Trophoblast cell (in vitro differentiated cells and primary cell): ENCODE results near the gene RIPOR3.
A peak's percentile ranks its signal among the peaks of the same experiment; 100 is the strongest.

Source experiments
- DNase-seq, 2 donors: peaks; one replicate each; pipeline ENCODE4 v3.0.0-alpha.2; 2016
- H2AFZ ChIP-seq: 2 replicates; pipeline ENCODE4 v1.6.1; 2013; ENCODE audit warnings: low read length, moderate library complexity, mild to moderate bottlenecking; ENCODE audit not compliant: insufficient read depth, poor library complexity
- H2AK5ac ChIP-seq: 2 replicates; pipeline ENCODE4 v1.6.1; 2013; ENCODE audit warnings: mild to moderate bottlenecking, low read length
- H2BK120ac ChIP-seq: 2 replicates; pipeline ENCODE4 v1.6.1; 2013; ENCODE audit warnings: low read length, mild to moderate bottlenecking, moderate library complexity; ENCODE audit not compliant: insufficient read depth, poor library complexity
- H2BK12ac ChIP-seq: 2 replicates; pipeline ENCODE4 v1.6.1; 2013; ENCODE audit warnings: mild to moderate bottlenecking, low read length, moderate library complexity
- H2BK5ac ChIP-seq: 2 replicates; pipeline ENCODE4 v1.6.1; 2013; ENCODE audit warnings: low read length, low read depth, moderate library complexity, mild to moderate bottlenecking; ENCODE audit not compliant: poor library complexity
- H3K14ac ChIP-seq: 2 replicates; pipeline ENCODE4 v1.6.1; 2013; ENCODE audit warnings: mild to moderate bottlenecking, low read length
- H3K18ac ChIP-seq: 2 replicates; pipeline ENCODE4 v1.6.1; 2013; ENCODE audit warnings: mild to moderate bottlenecking, low read length
- H3K23ac ChIP-seq: 2 replicates; pipeline ENCODE4 v1.6.1; 2013; ENCODE audit warnings: low read length
- H3K27ac ChIP-seq: 2 replicates; pipeline ENCODE4 v1.5.1; 2013; ENCODE audit warnings: low read depth, mild to moderate bottlenecking, inconsistent platforms, low read length, moderate library complexity
- H3K27me3 ChIP-seq: 2 replicates; pipeline ENCODE4 v1.6.1; 2013; ENCODE audit warnings: inconsistent platforms, mild to moderate bottlenecking, low read length, moderate library complexity; ENCODE audit not compliant: insufficient read depth
- H3K36me3 ChIP-seq, 2 experiments: 1 replicate in 1 of 2; 2 replicates in 1 of 2; pipeline ENCODE4 v1.6.1; 2013; ENCODE audit warnings: low read length in 2 of 2, mild to moderate bottlenecking in 2 of 2, moderate library complexity in 1 of 2; ENCODE audit not compliant: insufficient read depth in 2 of 2, control insufficient read depth in 1 of 2
- H3K4ac ChIP-seq: 2 replicates; pipeline ENCODE4 v1.6.1; 2013; ENCODE audit warnings: low read depth, mild to moderate bottlenecking, low read length, moderate library complexity
- H3K4me1 ChIP-seq, 2 experiments: 1 replicate in 1 of 2; 2 replicates in 1 of 2; pipeline ENCODE4 v1.6.1; 2013; ENCODE audit warnings: low read length in 2 of 2, mild to moderate bottlenecking in 2 of 2, moderate library complexity in 1 of 2; ENCODE audit not compliant: insufficient read depth in 2 of 2, control insufficient read depth in 1 of 2
- H3K4me2 ChIP-seq: 2 replicates; pipeline ENCODE4 v1.6.1; 2013; ENCODE audit warnings: inconsistent platforms, mild to moderate bottlenecking, low read length, moderate library complexity
- H3K4me3 ChIP-seq: 2 replicates; pipeline ENCODE4 v1.5.1; 2013; ENCODE audit warnings: mild to moderate bottlenecking, low read depth, low read length, inconsistent platforms
- H3K79me1 ChIP-seq: one replicate; pipeline ENCODE4 v1.6.1; 2013; ENCODE audit warnings: low read length
- H3K79me2 ChIP-seq: 2 replicates; pipeline ENCODE4 v1.6.1; 2013; ENCODE audit warnings: low read length, mild to moderate bottlenecking; ENCODE audit not compliant: control insufficient read depth, insufficient read depth, poor library complexity
- H3K9ac ChIP-seq: 2 replicates; pipeline ENCODE4 v1.6.1; 2013; ENCODE audit warnings: mild to moderate bottlenecking, low read length
- H3K9me3 ChIP-seq: 2 replicates; pipeline ENCODE4 v1.6.1; 2013; ENCODE audit warnings: low read depth, mild to moderate bottlenecking, control low read depth, inconsistent platforms, low read length; ENCODE audit not compliant: insufficient read depth
- H4K12ac ChIP-seq: 2 replicates; pipeline ENCODE4 v1.6.1; 2013; ENCODE audit warnings: low read depth, mild to moderate bottlenecking, low read length, moderate library complexity
- H4K8ac ChIP-seq: 2 replicates; pipeline ENCODE4 v1.6.1; 2013; ENCODE audit warnings: low read depth, mild to moderate bottlenecking, low read length, moderate library complexity
- H4K91ac ChIP-seq: one replicate; pipeline ENCODE4 v1.6.1; 2013; ENCODE audit warnings: low read depth, mild to moderate bottlenecking, low read length, moderate library complexity
- WGBS: extraction: QIAGEN DNeasy Blood & Tissue Kit; methylation state at CpG from one replicate; pipeline ENCODE4 v1.1.7; 2013; ENCODE audit warnings: missing lambda C conversion rate; ENCODE audit not compliant: insufficient read length, insufficient coverage; ENCODE audit errors: extremely low coverage; 5-methylcytosine and 5-hydroxymethylcytosine counted together

The RIPOR3 gene

GRCh38 chr20:50578061-50578777 is 113.1 kb downstream of the RIPOR3 start:
- H3K79me2 ChIP-seq = no peaks in the 10 kb centered on the region
- no peak overlapping the region for H2AK5ac ChIP-seq
- H4K12ac ChIP-seq = no peak overlapping the region
- no peak overlapping the region for H3K9ac ChIP-seq
- H3K18ac ChIP-seq = no peak overlapping the region
- no peak overlapping the region for H3K4ac ChIP-seq
- no peak overlapping the region for H2AFZ ChIP-seq
- DNase-seq = no peak
- no peak overlapping the region for H3K27ac ChIP-seq
- no peaks in the 10 kb centered on the region for H3K9me3 ChIP-seq
- no peak overlapping the region for H3K4me2 ChIP-seq
- no peak overlapping the region for H3K14ac ChIP-seq
- no peaks in the 10 kb centered on the region for H3K79me1 ChIP-seq
- H2BK12ac ChIP-seq = no peak overlapping the region
- no peak overlapping the region for H4K8ac ChIP-seq
- no CpG with 5 or more reads among the region's 14 CpGs for WGBS
- H4K91ac ChIP-seq = no peak overlapping the region
- H3K27me3 ChIP-seq = no peaks in the 10 kb centered on the region
- H2BK5ac ChIP-seq = no peak overlapping the region
- H3K36me3 ChIP-seq = peaks cover 62 to 69% of the 10 kb centered on the region in 2 experiments
- no peak overlapping the region for H3K23ac ChIP-seq
- H3K4me1 ChIP-seq = no peaks in the 10 kb centered on the region
- H3K4me3 ChIP-seq = no peak overlapping the region
- H2BK120ac ChIP-seq = no peak overlapping the region

- H3K9me3 ChIP-seq = no peaks in the 10 kb centered on the region
- H2AFZ ChIP-seq = no peak overlapping the region
- no peak overlapping the region for H3K4me2 ChIP-seq
- H2BK12ac ChIP-seq = no peak overlapping the region
- H3K18ac ChIP-seq = no peak overlapping the region
- H4K91ac ChIP-seq = no peak overlapping the region
- H2AK5ac ChIP-seq = no peak overlapping the region
- H2BK120ac ChIP-seq = no peak overlapping the region
- H3K4me3 ChIP-seq = no peak overlapping the region
- H3K27ac ChIP-seq = no peak overlapping the region
- no peak overlapping the region for H2BK5ac ChIP-seq
- H3K9ac ChIP-seq = no peak overlapping the region
- peaks cover 57 to 62% of the 10 kb centered on the region in 2 experiments for H3K36me3 ChIP-seq
- H3K14ac ChIP-seq = no peak overlapping the region
- no peak for DNase-seq
- no peaks in the 10 kb centered on the region for H3K79me2 ChIP-seq
- no peak overlapping the region for H4K12ac ChIP-seq
- H3K27me3 ChIP-seq = no peaks in the 10 kb centered on the region
- H3K4me1 ChIP-seq = no peaks in the 10 kb centered on the region
- H3K79me1 ChIP-seq = no peaks in the 10 kb centered on the region
- no peak overlapping the region for H3K23ac ChIP-seq
- H4K8ac ChIP-seq = no peak overlapping the region
- WGBS = no CpG with 5 or more reads among the region's 17 CpGs
- no peak overlapping the region for H3K4ac ChIP-seq
These were observed 113.9 kb downstream of the RIPOR3 start for GRCh38 chr20:50577175-50578018.

GRCh38 chr20:50575865-50576720 is 115.2 kb downstream of the RIPOR3 start:
- Histone ChIP-seq H3K36me3 (peaks cover 49 to 56% of the 10 kb centered on the region in 2 experiments), H3K4ac (no peak overlapping the region), H3K4me1 (no peaks in the 10 kb centered on the region), H2BK120ac (no peak overlapping the region), H4K91ac (no peak overlapping the region), H3K27me3 (no peaks in the 10 kb centered on the region), H2AFZ (no peak overlapping the region), H3K18ac (no peak overlapping the region), H3K27ac (no peak overlapping the region), H3K14ac (no peak overlapping the region), H2AK5ac (no peak overlapping the region), H2BK12ac (no peak overlapping the region), H3K4me2 (no peak overlapping the region), H3K79me1 (no peaks in the 10 kb centered on the region), H2BK5ac (no peak overlapping the region), H3K9me3 (no peaks in the 10 kb centered on the region), H3K23ac (no peak overlapping the region), H4K12ac (no peak overlapping the region), H3K9ac (no peak overlapping the region), H3K79me2 (no peaks in the 10 kb centered on the region), H4K8ac (no peak overlapping the region), H3K4me3 (no peak overlapping the region)
- no CpG with 5 or more reads among the region's 12 CpGs for WGBS
- peak; percentile 56 to 72 for DNase-seq

- Histone ChIP-seq H2BK120ac (no peak overlapping the region), H3K23ac (no peak overlapping the region), H3K4ac (no peak overlapping the region), H4K91ac (no peak overlapping the region), H3K79me2 (no peaks in the 10 kb centered on the region), H2AFZ (no peak overlapping the region), H2BK5ac (no peak overlapping the region), H4K12ac (no peak overlapping the region), H3K36me3 (peaks cover 37 to 42% of the 10 kb centered on the region in 2 experiments), H4K8ac (no peak overlapping the region), H3K27me3 (no peaks in the 10 kb centered on the region), H3K18ac (no peak overlapping the region), H3K4me1 (peaks cover 3% of the 10 kb centered on the region in 2 experiments), H3K14ac (no peak overlapping the region), H3K79me1 (peaks cover 2% of the 10 kb centered on the region), H2BK12ac (no peak overlapping the region), H3K9ac (no peak overlapping the region), H3K27ac (no peak overlapping the region), H3K4me2 (no peak overlapping the region), H3K4me3 (no peak overlapping the region), H3K9me3 (no peaks in the 10 kb centered on the region), H2AK5ac (no peak overlapping the region)
- DNase-seq = no peak
- WGBS = no CpG with 5 or more reads among the region's 5 CpGs
These were observed 116.8 kb downstream of the RIPOR3 start for GRCh38 chr20:50574586-50574985.
